ENCODE results near the gene GADD45G.

The GADD45G gene

GRCh38 chr9:89604729-89605464, at the start of gene GADD45G:
Gene GADD45G (plus strand): TSS chr9:89605012. CDS start chr9:89605122, 110 bp downstream.
- ATAC-seq: peak; percentile 58
- H3K9me3 Mint-ChIP-seq: no peaks in the 10 kb centered on the region
- H3K4me3 Mint-ChIP-seq: peak within 1 kb of the TSS; percentile 86
- DNase-seq: peak; percentile 82
- peaks cover 11% of the 10 kb centered on the region for H3K27me3 Mint-ChIP-seq
- H3K27ac Mint-ChIP-seq: peak within 1 kb of the TSS; percentile 77
- no peaks in the 10 kb centered on the region for H3K36me3 Mint-ChIP-seq (ENCODE audit: low read depth)
- peaks cover 40% of the 10 kb centered on the region for H3K4me1 Mint-ChIP-seq

GRCh38 chr9:89555036-89555415, 49.8 kb upstream of the GADD45G start:
- peaks cover 2% of the 10 kb centered on the region for H3K27me3 Mint-ChIP-seq
- H3K9me3 Mint-ChIP-seq: no peaks in the 10 kb centered on the region
- ATAC-seq: no peak
- no peak for DNase-seq
- peaks cover 25% of the 10 kb centered on the region for H3K4me1 Mint-ChIP-seq
- H3K4me3 Mint-ChIP-seq: no peak overlapping the region
- no peak overlapping the region for H3K27ac Mint-ChIP-seq
- no peaks in the 10 kb centered on the region for H3K36me3 Mint-ChIP-seq (ENCODE audit: low read depth)

GRCh38 chr9:89555451-89556375, 49.1 kb upstream of the GADD45G start:
- H3K36me3 Mint-ChIP-seq (ENCODE audit: low read depth): no peaks in the 10 kb centered on the region
- peak overlapping the region; percentile 11 for H3K4me3 Mint-ChIP-seq
- peaks cover 2% of the 10 kb centered on the region for H3K27me3 Mint-ChIP-seq
- H3K9me3 Mint-ChIP-seq: no peaks in the 10 kb centered on the region
- no peak for DNase-seq
- peak; percentile 14 for ATAC-seq
- peak overlapping the region; percentile 69 for H3K27ac Mint-ChIP-seq
- peaks cover 23% of the 10 kb centered on the region for H3K4me1 Mint-ChIP-seq

- H3K4me1 Mint-ChIP-seq: peaks cover 23% of the 10 kb centered on the region
- H3K27me3 Mint-ChIP-seq: peaks cover 2% of the 10 kb centered on the region
- ATAC-seq (no peak), DNase-seq (no peak)
- no peaks in the 10 kb centered on the region for H3K9me3 Mint-ChIP-seq
- H3K36me3 Mint-ChIP-seq (ENCODE audit: low read depth): no peaks in the 10 kb centered on the region
- no peak overlapping the region for H3K4me3 Mint-ChIP-seq
- no peak overlapping the region for H3K27ac Mint-ChIP-seq
Observed at GRCh38 chr9:89558196-89558899, 46.5 kb upstream of the GADD45G start.

GRCh38 chr9:89558948-89559347, 45.9 kb upstream of the GADD45G start:
- H3K27ac Mint-ChIP-seq: no peak overlapping the region
- ATAC-seq (no peak), DNase-seq (no peak)
- H3K4me3 Mint-ChIP-seq: no peak overlapping the region
- H3K4me1 Mint-ChIP-seq: peaks cover 23% of the 10 kb centered on the region
- H3K36me3 Mint-ChIP-seq (ENCODE audit: low read depth): no peaks in the 10 kb centered on the region
- H3K27me3 Mint-ChIP-seq: peaks cover 2% of the 10 kb centered on the region
- no peaks in the 10 kb centered on the region for H3K9me3 Mint-ChIP-seq

GRCh38 chr9:89562186-89562814, 42.5 kb upstream of the GADD45G start:
- Mint-ChIP-seq H3K4me1 (peaks cover 7% of the 10 kb centered on the region), H3K4me3 (no peak overlapping the region), H3K9me3 (no peaks in the 10 kb centered on the region), H3K36me3 (ENCODE audit: low read depth) (no peaks in the 10 kb centered on the region), H3K27ac (no peak overlapping the region), H3K27me3 (no peaks in the 10 kb centered on the region)
- ATAC-seq (no peak), DNase-seq (no peak)

- no peak for DNase-seq
- H3K4me3 Mint-ChIP-seq: no peak overlapping the region
- no peak overlapping the region for H3K27ac Mint-ChIP-seq
- H3K9me3 Mint-ChIP-seq: peaks cover 2% of the 10 kb centered on the region
- H3K27me3 Mint-ChIP-seq: no peaks in the 10 kb centered on the region
- peaks cover 13% of the 10 kb centered on the region for H3K4me1 Mint-ChIP-seq
- no peaks in the 10 kb centered on the region for H3K36me3 Mint-ChIP-seq (ENCODE audit: low read depth)
- no peak for ATAC-seq
Observed at GRCh38 chr9:89563571-89564345, 41.1 kb upstream of the GADD45G start.

GRCh38 chr9:89564346-89564878, 40.4 kb upstream of the GADD45G start:
- H3K4me3 Mint-ChIP-seq: no peak overlapping the region
- peaks cover 15% of the 10 kb centered on the region for H3K4me1 Mint-ChIP-seq
- H3K27me3 Mint-ChIP-seq: no peaks in the 10 kb centered on the region
- peak; percentile 52 for ATAC-seq
- H3K9me3 Mint-ChIP-seq: peaks cover 4% of the 10 kb centered on the region
- H3K27ac Mint-ChIP-seq: no peak overlapping the region
- DNase-seq: no peak
- H3K36me3 Mint-ChIP-seq (ENCODE audit: low read depth): no peaks in the 10 kb centered on the region

GRCh38 chr9:89567649-89568048, 37.2 kb upstream of the GADD45G start:
- peaks cover 4% of the 10 kb centered on the region for H3K9me3 Mint-ChIP-seq
- no peak overlapping the region for H3K27ac Mint-ChIP-seq
- peak; percentile 24 for ATAC-seq
- peaks cover 6% of the 10 kb centered on the region for H3K27me3 Mint-ChIP-seq
- H3K4me1 Mint-ChIP-seq: peaks cover 22% of the 10 kb centered on the region
- DNase-seq: no peak
- H3K36me3 Mint-ChIP-seq (ENCODE audit: low read depth): no peaks in the 10 kb centered on the region
- H3K4me3 Mint-ChIP-seq: no peak overlapping the region

- Mint-ChIP-seq H3K27me3 (peaks cover 19% of the 10 kb centered on the region), H3K36me3 (ENCODE audit: low read depth) (no peaks in the 10 kb centered on the region), H3K4me3 (no peak overlapping the region)
Observed at GRCh38 chr9:89574309-89574708, 30.5 kb upstream of the GADD45G start.

GRCh38 chr9:89576404-89576839, 28.4 kb upstream of the GADD45G start:
- DNase-seq: no peak
- peaks cover 19% of the 10 kb centered on the region for H3K4me1 Mint-ChIP-seq
- H3K27ac Mint-ChIP-seq: no peak overlapping the region
- no peaks in the 10 kb centered on the region for H3K9me3 Mint-ChIP-seq
- peaks cover 29% of the 10 kb centered on the region for H3K27me3 Mint-ChIP-seq
- no peaks in the 10 kb centered on the region for H3K36me3 Mint-ChIP-seq (ENCODE audit: low read depth)
- ATAC-seq: no peak
- no peak overlapping the region for H3K4me3 Mint-ChIP-seq

More at GRCh38 chr9:89574309-89574708, 30.5 kb upstream of the GADD45G start:
- DNase-seq (no peak), ATAC-seq (no peak)
- Mint-ChIP-seq H3K4me1 (peaks cover 14% of the 10 kb centered on the region), H3K27ac (no peak overlapping the region), H3K9me3 (no peaks in the 10 kb centered on the region)

- H3K4me3 Mint-ChIP-seq: no peak overlapping the region
- H3K27ac Mint-ChIP-seq: no peak overlapping the region
- no peak for DNase-seq
- ATAC-seq: no peak
- H3K27me3 Mint-ChIP-seq: peaks cover 23% of the 10 kb centered on the region
- no peaks in the 10 kb centered on the region for H3K36me3 Mint-ChIP-seq (ENCODE audit: low read depth)
- peaks cover 19% of the 10 kb centered on the region for H3K4me1 Mint-ChIP-seq
- no peaks in the 10 kb centered on the region for H3K9me3 Mint-ChIP-seq
Observed at GRCh38 chr9:89577363-89577762, 27.4 kb upstream of the GADD45G start.

GRCh38 chr9:89579741-89580385, 24.9 kb upstream of the GADD45G start:
- peak overlapping the region; percentile 35 for H3K27ac Mint-ChIP-seq
- peaks cover 3% of the 10 kb centered on the region for H3K9me3 Mint-ChIP-seq
- peaks cover 41% of the 10 kb centered on the region for H3K27me3 Mint-ChIP-seq
- DNase-seq: peak; percentile 34
- H3K4me3 Mint-ChIP-seq: no peak overlapping the region
- H3K36me3 Mint-ChIP-seq (ENCODE audit: low read depth): no peaks in the 10 kb centered on the region
- ATAC-seq: peak; percentile 93
- peaks cover 17% of the 10 kb centered on the region for H3K4me1 Mint-ChIP-seq
